H4 (cell line): ENCODE measurements around the gene EPHB4. TPM values are rescaled to one million over a fixed set of nuclear protein-coding genes. Genes with fewer than 3 reads are reported as not detected.

ENCODE experiments used
- DNase-seq: peaks from one replicate; pipeline ENCODE4 v3.0.0-alpha.2; 2015; ENCODE audit warnings: low spot score
- total RNA-seq: library from RNA; depleted of rRNA; stranded (reverse); fragments of >200 nt; shearing (Covaris generic); gene quantifications from 2 replicates; pipeline ENCODE4 v1.2.3, GENCODE V29; 2014

The EPHB4 gene
- total RNA-seq, 1 experiment from 2014 or later, result 29.9 TPM

- DNase-seq, result no peak
Observed at GRCh38 chr7:100854146-100854895, 27.0 kb upstream of the EPHB4 start.

DNA sequence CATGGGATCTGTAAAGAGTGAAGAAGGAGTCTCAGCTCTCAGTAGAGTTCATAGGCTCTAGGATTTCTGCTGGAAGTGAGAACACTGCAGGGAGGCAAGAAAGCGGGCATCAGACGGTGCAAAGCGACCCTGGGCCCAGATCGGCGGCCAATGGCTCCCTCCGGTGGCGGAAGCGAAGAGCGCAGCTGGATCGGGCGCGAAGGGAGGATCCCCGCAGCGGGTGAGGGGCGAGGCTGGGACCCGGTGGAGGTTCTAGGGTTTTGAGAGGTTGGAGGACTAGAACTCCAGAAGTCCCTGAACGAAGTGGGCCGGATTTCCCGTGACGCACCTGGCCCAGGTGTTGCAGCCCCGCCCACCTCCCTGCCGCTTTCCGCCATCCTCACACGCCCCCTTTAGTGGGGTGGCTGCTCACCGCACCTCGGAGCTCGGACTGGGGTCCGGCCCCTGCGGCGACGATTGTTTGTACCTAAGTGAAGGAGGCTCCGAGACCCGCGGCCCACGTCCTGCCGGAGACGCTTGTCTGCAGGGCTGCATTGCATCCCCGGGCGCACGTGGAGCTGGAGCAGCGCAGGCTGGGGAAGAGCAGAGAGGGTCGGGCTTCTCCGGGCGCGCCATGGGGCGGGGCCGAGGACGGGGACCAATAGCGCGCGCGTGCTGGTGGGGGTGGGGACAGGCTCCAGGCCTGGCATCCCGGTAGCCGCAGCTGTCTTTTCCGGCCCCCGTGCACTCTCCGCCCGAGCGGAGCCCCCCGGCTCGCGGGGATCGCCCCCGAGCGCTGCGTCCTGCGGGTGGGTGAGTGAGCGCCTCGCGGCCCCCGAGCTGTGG is 24.9 kb upstream of the EPHB4 start, which contains the start of gene SLC12A9:
Gene SLC12A9 (plus strand): TSS at position 666 of the 825 bp plus-strand sequence. CDS start 1,485 bp downstream, outside the sequence.
- peak; percentile 83 for DNase-seq

- no peak for DNase-seq
Observed at GRCh38 chr7:100847360-100847759, 20.0 kb upstream of the EPHB4 start.

DNA sequence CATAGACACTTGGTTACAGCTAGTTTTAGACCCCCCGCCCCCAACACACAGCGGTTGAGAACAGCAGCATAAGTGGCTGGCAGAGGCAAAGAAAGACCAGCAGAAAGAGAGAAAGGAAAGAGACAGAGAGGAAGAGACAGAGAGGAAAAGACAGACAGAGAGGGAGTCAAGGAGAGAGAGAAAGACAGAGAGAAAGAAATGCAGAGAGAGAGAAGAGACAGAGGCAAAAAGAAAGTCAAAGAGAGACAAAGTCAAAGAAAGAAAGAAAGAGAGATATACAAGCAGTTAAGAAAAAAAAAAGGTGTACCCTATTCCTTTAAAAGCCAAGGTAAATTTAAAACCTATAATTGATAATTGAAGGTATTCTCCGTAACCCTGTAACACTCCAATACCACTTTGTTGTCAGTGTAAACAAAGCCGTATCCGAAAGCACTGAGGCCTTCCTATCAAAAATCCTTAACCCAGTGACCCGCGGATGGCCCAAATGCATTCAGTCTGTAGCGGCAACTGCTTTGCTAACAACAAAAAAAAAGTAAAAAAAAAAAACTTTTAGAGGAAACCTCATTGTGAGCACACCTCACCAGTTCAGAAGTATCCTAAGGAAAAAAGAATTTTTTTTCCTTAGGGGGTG is 13.3 kb upstream of the EPHB4 start:
- no peak for DNase-seq

GRCh38 chr7:100839361-100839760 is 12.0 kb upstream of the EPHB4 start:
- DNase-seq, result no peak

GRCh38 chr7:100837099-100837836 is 9.9 kb upstream of the EPHB4 start:
- DNase-seq, result peak; percentile 94

DNA sequence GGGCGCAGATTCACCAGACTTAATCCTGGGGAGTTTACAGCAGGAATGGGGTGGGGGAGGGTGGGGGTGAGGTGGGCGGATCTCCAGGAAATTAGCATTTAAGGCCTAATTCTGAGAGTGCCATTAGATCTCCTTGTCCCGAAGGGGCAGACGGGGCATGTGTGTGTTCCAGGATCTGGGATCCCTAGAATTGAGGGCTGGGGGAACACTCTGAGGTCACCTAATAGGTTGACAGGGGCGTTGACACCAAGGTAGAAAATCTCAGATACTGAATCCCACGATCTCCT is 9.4 kb upstream of the EPHB4 start:
- DNase-seq, result no peak

GRCh38 chr7:100835903-100836811 is 8.8 kb upstream of the EPHB4 start:
- no peak for DNase-seq

DNA sequence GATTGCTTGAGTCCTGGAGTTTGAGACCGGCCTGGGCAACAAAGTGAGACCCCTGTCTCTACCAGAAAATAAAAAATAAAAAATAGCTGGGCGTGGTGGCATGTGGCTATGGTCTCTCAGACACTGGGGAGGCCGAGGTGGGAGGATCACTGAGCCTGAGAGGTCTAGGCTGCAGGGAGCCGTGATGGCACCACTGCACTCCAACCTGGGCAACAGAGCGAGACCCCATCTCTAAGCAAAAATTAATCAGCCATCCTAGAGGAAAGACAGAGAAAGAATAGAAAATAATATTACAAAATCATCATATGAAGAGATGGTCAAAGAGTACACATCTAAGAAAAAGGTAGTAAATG is 4.9 kb upstream of the EPHB4 start:
- DNase-seq, result no peak

DNA sequence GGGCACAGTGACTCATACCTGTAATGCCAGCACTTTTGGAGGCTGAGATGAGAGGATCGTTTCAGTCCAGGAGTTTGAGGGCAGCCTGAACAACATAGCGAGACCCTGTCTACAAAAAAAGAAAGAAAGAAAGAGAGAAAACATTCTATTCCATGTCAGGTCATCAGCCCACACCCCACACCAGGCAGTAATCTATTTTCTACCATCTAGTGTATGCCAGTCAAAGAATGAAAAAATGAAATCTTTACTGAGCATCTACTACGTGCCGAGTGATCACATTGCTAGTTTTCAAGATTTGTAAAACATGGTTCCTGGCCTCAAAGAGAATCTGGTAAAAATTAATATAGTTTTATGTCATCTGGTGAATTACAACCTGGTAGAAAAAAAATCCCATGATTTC is 3.1 kb upstream of the EPHB4 start:
- no peak for DNase-seq

DNA sequence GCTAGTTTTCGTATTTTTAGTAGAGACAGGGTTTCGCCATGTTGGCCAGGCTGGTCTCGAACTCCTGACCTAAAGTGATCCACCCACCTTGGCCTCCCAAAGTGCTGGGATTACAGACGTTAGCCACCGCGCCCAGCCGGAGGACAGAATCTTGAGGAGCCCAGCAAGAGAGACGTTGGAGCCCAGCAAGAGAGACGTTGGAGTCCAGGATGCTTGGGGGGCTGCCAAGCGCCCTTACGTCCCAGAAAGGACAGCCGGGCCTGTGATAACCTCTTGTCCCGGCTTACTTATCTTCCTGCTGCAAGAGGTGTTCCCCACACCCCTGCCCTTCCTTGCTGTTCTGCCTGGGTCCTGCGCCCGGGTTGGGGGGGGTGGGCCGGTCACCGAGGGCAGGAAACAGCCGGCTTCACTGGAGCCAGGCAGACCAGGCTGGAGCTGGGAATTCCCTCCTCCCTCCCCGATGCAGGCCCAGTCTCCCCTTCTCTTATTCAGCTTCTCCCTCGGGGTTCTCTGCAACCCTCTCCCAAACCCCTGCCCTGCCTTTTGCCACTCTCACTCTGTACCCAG is 1.9 kb upstream of the EPHB4 start:
- no peak for DNase-seq

- no peak for DNase-seq
Observed at GRCh38 chr7:100826514-100827329, 601 bp downstream of the EPHB4 start.

GRCh38 chr7:100825751-100826513 is 1.4 kb downstream of the EPHB4 start:
- DNase-seq, result no peak

GRCh38 chr7:100825215-100825671 is 2.1 kb downstream of the EPHB4 start:
- no peak for DNase-seq

- no peak for DNase-seq
Observed at GRCh38 chr7:100824499-100825214, 2.7 kb downstream of the EPHB4 start.

DNA sequence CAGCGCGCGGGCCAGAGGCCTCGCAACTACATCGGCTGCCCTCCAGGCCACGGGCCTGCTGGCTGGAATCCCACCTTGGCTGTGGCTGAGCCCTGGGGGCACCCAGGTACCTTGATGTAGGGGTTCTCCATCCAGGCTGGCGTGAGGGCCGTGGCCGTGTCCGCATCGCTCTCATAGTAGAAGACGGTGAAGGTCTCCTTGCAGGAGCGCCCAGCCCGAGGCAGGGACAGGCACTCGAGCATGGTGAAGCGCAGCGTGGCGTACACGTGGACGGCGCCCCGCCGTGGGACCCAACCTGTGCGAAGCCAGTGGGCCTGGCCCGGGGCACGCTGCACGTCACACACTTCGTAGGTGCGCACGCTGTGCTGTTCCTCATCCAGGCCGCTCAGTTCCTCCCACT is 3.8 kb downstream of the EPHB4 start:
- no peak for DNase-seq

DNA sequence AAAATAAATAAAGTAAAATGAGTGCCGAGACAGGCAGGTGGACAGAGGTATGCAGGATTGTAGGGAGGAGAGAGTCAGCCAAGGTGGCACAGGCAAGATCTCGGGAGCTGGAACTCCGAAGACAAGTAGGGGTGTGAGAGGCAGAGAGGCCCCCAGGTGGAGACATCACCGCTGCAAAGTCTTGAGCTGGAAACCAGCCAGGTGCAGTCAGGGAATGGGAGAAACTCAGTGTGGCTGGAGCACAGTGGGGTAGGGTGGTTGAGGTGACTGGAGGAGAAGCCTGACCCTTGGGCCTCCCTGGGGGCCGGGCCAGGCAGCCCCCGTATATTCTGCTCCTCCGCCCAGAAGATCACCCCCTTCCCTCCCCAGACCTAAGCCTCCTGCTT is 4.2 kb downstream of the EPHB4 start:
- no peak for DNase-seq
